Stromal cell of bone marrow (primary cell): ENCODE data around the gene JPT1.
"Not testable (repeated sequence)": the region's sequence is repeated elsewhere in the genome, so short reads cannot be mapped to it uniquely, and the experiment has no call there.

ENCODE experiments used
- DNase-seq: peaks from one replicate; pipeline ENCODE4 v3.0.0-alpha.2; 2012; ENCODE audit warnings: low read depth

Gene JPT1

GRCh38 chr17:75154195-75155106, at the start of gene JPT1:
Gene JPT1 (minus strand): TSS chr17:75154512. CDS start chr17:75154397, 115 bp downstream.
- peak; percentile 98 for DNase-seq

GRCh38 chr17:75199886-75200618, 45.7 kb upstream of the JPT1 start:
- no peak for DNase-seq

- DNase-seq: no peak
Observed at GRCh38 chr17:75194879-75195278, 40.6 kb upstream of the JPT1 start.

- no peak for DNase-seq
Observed at GRCh38 chr17:75191584-75191983, 37.3 kb upstream of the JPT1 start.

- no peak for DNase-seq
Observed at GRCh38 chr17:75188614-75189013, 34.3 kb upstream of the JPT1 start.

- DNase-seq: no peak
Observed at GRCh38 chr17:75183999-75184884, 29.9 kb upstream of the JPT1 start.

GRCh38 chr17:75182569-75183436, 28.5 kb upstream of the JPT1 start, which contains the start of gene SUMO2:
Gene SUMO2 (minus strand): TSS chr17:75182959. CDS start chr17:75182834, 125 bp downstream.
- peak; percentile 86 for DNase-seq

- DNase-seq: no peak
Observed at GRCh38 chr17:75182319-75182568, 27.9 kb upstream of the JPT1 start.

- no peak for DNase-seq
Observed at GRCh38 chr17:75181608-75182318, 27.5 kb upstream of the JPT1 start.

GRCh38 chr17:75181110-75181509, 26.8 kb upstream of the JPT1 start:
- DNase-seq: no peak

- no peak for DNase-seq
Observed at GRCh38 chr17:75178453-75178852, 24.1 kb upstream of the JPT1 start.

GRCh38 chr17:75176625-75177024, 22.3 kb upstream of the JPT1 start:
- DNase-seq: no peak

GRCh38 chr17:75174996-75175395, 20.7 kb upstream of the JPT1 start:
- no peak for DNase-seq

- no peak for DNase-seq
Observed at GRCh38 chr17:75173526-75173925, 19.2 kb upstream of the JPT1 start.

GRCh38 chr17:75168998-75169397, 14.7 kb upstream of the JPT1 start:
- no peak for DNase-seq

- not testable (repeated sequence) for DNase-seq
Observed at GRCh38 chr17:75164606-75165005, 10.3 kb upstream of the JPT1 start.

GRCh38 chr17:75163074-75163473, 8.8 kb upstream of the JPT1 start:
- no peak for DNase-seq

- no peak for DNase-seq
Observed at GRCh38 chr17:75160211-75160610, 5.9 kb upstream of the JPT1 start.

- DNase-seq: no peak
Observed at GRCh38 chr17:75159196-75160031, 5.1 kb upstream of the JPT1 start.

GRCh38 chr17:75158480-75158879, 4.2 kb upstream of the JPT1 start:
- DNase-seq: not testable (repeated sequence)
